ENCODE measurements around the gene CHRNA9. TPM values are rescaled to one million over a fixed set of nuclear protein-coding genes. Genes with fewer than 3 reads are reported as not detected.

CHRNA9 gene
- total RNA-seq, 6 experiments from 2014 or later: not detected

DNA sequence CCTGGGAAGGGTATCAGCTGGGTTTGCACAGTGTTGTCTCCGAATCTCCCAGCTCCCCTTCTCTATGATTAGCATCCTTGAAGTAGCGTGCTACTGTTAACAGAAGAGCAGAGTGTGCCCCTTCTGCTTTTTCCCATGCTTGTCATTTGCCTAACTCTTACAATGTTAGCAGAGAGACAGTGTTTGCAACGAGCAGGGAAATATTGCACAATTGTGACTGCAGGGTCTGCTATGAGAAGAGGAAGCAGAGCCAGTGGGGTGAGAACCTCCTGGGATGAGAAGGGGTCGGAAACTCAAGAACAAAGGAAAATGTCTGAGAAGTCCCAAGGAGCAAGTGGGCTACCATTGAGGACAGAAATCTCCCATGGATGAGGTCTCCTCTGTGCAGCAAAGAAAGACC is 7.8 kb upstream of the CHRNA9 start:
- no peak overlapping the region for H3K4me3 ChIP-seq
- no peak for TF ChIP-seq POLR2A (IDR thresholded peaks at IDR 0.05)
- TF ChIP-seq, protein P1, sequence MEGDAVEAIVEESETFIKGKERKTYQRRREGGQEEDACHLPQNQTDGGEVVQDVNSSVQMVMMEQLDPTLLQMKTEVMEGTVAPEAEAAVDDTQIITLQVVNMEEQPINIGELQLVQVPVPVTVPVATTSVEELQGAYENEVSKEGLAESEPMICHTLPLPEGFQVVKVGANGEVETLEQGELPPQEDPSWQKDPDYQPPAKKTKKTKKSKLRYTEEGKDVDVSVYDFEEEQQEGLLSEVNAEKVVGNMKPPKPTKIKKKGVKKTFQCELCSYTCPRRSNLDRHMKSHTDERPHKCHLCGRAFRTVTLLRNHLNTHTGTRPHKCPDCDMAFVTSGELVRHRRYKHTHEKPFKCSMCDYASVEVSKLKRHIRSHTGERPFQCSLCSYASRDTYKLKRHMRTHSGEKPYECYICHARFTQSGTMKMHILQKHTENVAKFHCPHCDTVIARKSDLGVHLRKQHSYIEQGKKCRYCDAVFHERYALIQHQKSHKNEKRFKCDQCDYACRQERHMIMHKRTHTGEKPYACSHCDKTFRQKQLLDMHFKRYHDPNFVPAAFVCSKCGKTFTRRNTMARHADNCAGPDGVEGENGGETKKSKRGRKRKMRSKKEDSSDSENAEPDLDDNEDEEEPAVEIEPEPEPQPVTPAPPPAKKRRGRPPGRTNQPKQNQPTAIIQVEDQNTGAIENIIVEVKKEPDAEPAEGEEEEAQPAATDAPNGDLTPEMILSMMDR (IDR thresholded peaks at IDR 0.05): no peak
- ATAC-seq (peak in 3 of 4 donors; percentile 6 to 31 (median 16)), DNase-seq (no peak)
- H3K4me1 ChIP-seq: peaks cover 0 to 11% (median 1%) of the 10 kb centered on the region in 4 donors
- 37% methylated on average over 3 of the region's 4 CpGs for WGBS (ENCODE audit: insufficient coverage, low coverage, low lambda C conversion rate, missing lambda C conversion rate)
- no peaks in the 10 kb centered on the region for H3K36me3 ChIP-seq
- intact Hi-C loops (cut with DNase I): no loop called here
- no peak overlapping the region for H3K27ac ChIP-seq
- H3K9me3 ChIP-seq: no peaks in the 10 kb centered on the region
- no peaks in the 10 kb centered on the region for H3K27me3 ChIP-seq

GRCh38 chr4:40328383-40328782 is 6.8 kb upstream of the CHRNA9 start:
- WGBS (ENCODE audit: insufficient coverage, low coverage, low lambda C conversion rate, missing lambda C conversion rate): 93% methylated on average over 1 of the region's 1 CpG
- ATAC-seq (no peak), DNase-seq (no peak)
- Histone ChIP-seq H3K9me3 (no peaks in the 10 kb centered on the region), H3K27ac (no peak overlapping the region), H3K4me1 (peaks cover 0 to 11% (median 1%) of the 10 kb centered on the region in 4 donors), H3K27me3 (no peaks in the 10 kb centered on the region), H3K4me3 (no peak overlapping the region), H3K36me3 (no peaks in the 10 kb centered on the region)
- intact Hi-C loops (cut with DNase I): no loop called here
- TF ChIP-seq POLR2A (IDR thresholded peaks at IDR 0.05): no peak
- TF ChIP-seq, protein P1 (IDR thresholded peaks at IDR 0.05): no peak

DNA sequence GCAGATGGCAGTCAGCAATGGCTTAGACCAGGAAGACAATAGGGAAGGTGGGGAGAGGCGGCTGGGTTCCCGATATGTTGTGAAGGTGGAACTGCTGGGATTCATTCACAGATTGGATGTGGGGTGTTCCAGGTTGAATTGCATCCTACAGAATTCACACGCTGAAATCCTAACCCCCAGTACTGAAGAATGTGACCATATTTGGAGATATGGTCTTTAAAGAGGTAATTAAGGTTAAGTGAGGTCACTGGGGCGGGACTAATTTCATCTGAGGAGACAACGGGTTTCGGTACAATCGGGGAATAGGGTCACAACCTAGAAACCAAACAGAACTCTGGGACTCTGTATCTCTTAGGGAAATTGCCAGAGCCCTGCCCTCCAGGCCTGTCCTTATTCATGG is 5.3 kb upstream of the CHRNA9 start:
- ATAC-seq (no peak), DNase-seq (no peak)
- Histone ChIP-seq H3K27me3 (no peaks in the 10 kb centered on the region), H3K9me3 (no peaks in the 10 kb centered on the region), H3K4me3 (no peak overlapping the region), H3K27ac (no peak overlapping the region), H3K36me3 (no peaks in the 10 kb centered on the region), H3K4me1 (peaks cover 0 to 11% (median 1%) of the 10 kb centered on the region in 4 donors)
- intact Hi-C loops (cut with DNase I): no loop called here
- WGBS (ENCODE audit: insufficient coverage, low coverage, low lambda C conversion rate, missing lambda C conversion rate): 80% methylated on average over 3 of the region's 7 CpGs
- TF ChIP-seq, protein P1 (IDR thresholded peaks at IDR 0.05): no peak
- no peak for TF ChIP-seq POLR2A (IDR thresholded peaks at IDR 0.05)

- Histone ChIP-seq H3K4me3 (no peak overlapping the region), H3K9me3 (no peaks in the 10 kb centered on the region), H3K27ac (peak overlapping the region in 1 of 3 donors; percentile 57), H3K36me3 (no peaks in the 10 kb centered on the region), H3K4me1 (peaks cover 0 to 8% (median 1%) of the 10 kb centered on the region in 4 donors), H3K27me3 (no peaks in the 10 kb centered on the region)
- TF ChIP-seq, protein P1 (IDR thresholded peaks at IDR 0.05): no peak
- no peak for TF ChIP-seq POLR2A (IDR thresholded peaks at IDR 0.05)
- WGBS (ENCODE audit: insufficient coverage, low coverage, low lambda C conversion rate, missing lambda C conversion rate): 83% methylated on average over 2 of the region's 7 CpGs
- no peak for ATAC-seq
- intact Hi-C loops (cut with DNase I): no loop called here
- DNase-seq: no peak
Observed at GRCh38 chr4:40330536-40330935, 4.6 kb upstream of the CHRNA9 start.

Data from right lobe of liver (tissue), 6 donors.